ENCODE measurements around the gene RELCH.
"Not testable (repeated sequence)": the region's sequence is repeated elsewhere in the genome, so short reads cannot be mapped to it uniquely, and the experiment has no call there.

RELCH gene

GRCh38 chr18:62186774-62187542, at the start of gene RELCH, which contains the start of gene PIGN:
Gene RELCH (plus strand): TSS chr18:62187255. CDS start chr18:62187506, 251 bp downstream.
Gene PIGN (minus strand): TSS chr18:62187056. CDS start chr18:62161353, 25,703 bp downstream.
- DNase-seq: peak; percentile 84 to 87

- DNase-seq: no peak
Observed at GRCh38 chr18:62138461-62139235, 48.4 kb upstream of the RELCH start.

- DNase-seq: no peak
Observed at GRCh38 chr18:62140259-62140658, 46.8 kb upstream of the RELCH start.

GRCh38 chr18:62144338-62144737, 42.7 kb upstream of the RELCH start:
- no peak for DNase-seq

GRCh38 chr18:62151068-62151771, 35.8 kb upstream of the RELCH start:
- DNase-seq: no peak

GRCh38 chr18:62152844-62153243, 34.2 kb upstream of the RELCH start:
- no peak for DNase-seq

GRCh38 chr18:62157843-62158242, 29.2 kb upstream of the RELCH start:
- DNase-seq: no peak

- DNase-seq: no peak
Observed at GRCh38 chr18:62164310-62164709, 22.7 kb upstream of the RELCH start.

- no peak for DNase-seq
Observed at GRCh38 chr18:62164855-62165487, 22.1 kb upstream of the RELCH start.

GRCh38 chr18:62165583-62165982, 21.5 kb upstream of the RELCH start:
- no peak for DNase-seq

GRCh38 chr18:62166524-62166923, 20.5 kb upstream of the RELCH start:
- not testable (repeated sequence) for DNase-seq

- no peak for DNase-seq
Observed at GRCh38 chr18:62170857-62171256, 16.2 kb upstream of the RELCH start.

GRCh38 chr18:62172298-62172697, 14.8 kb upstream of the RELCH start:
- DNase-seq: no peak

GRCh38 chr18:62175521-62175920, 11.5 kb upstream of the RELCH start:
- DNase-seq: no peak

GRCh38 chr18:62177271-62177670, 9.8 kb upstream of the RELCH start:
- DNase-seq: no peak

GRCh38 chr18:62179213-62179612, 7.8 kb upstream of the RELCH start:
- no peak for DNase-seq

GRCh38 chr18:62182220-62182619, 4.8 kb upstream of the RELCH start:
- no peak for DNase-seq

- peak; percentile 22 to 58 for DNase-seq
Observed at GRCh38 chr18:62183578-62184195, 3.4 kb upstream of the RELCH start.

GRCh38 chr18:62186499-62186773, 619 bp upstream of the RELCH start:
- no peak for DNase-seq

GRCh38 chr18:62187543-62188510, 772 bp downstream of the RELCH start:
- DNase-seq: peak in 1 of 2 donors; percentile 5

- DNase-seq: no peak
Observed at GRCh38 chr18:62189208-62189607, 2.2 kb downstream of the RELCH start.

All from stimulated activated CD4-positive, alpha-beta T cell treated with anti-CD3 and anti-CD28 coated beads, Interleukin-2, amount 100 ng/mL, for 48 hours (primary cell).